ENCODE measurements around the gene TSTD2.

- TF ChIP-seq YY1 (IDR thresholded peaks at IDR 0.05; ENCODE audit: insufficient read depth, insufficient read length) (no peak), ZNF274 (IDR thresholded peaks at IDR 0.05; ENCODE audit: low read depth, low read length) (no peak), SUZ12 (IDR thresholded peaks at IDR 0.05; ENCODE audit: extremely low read depth, insufficient read depth, insufficient read length) (no peak)
Observed at GRCh38 chr9:97647996-97648395, 14.8 kb upstream of the TSTD2 start.

Data from NT2/D1 (cell line).